K562 (cell line): ENCODE measurements around the gene OR10A2. TPM values are rescaled to one million over a fixed set of nuclear protein-coding genes. Genes with fewer than 3 reads are reported as not detected.

ENCODE experiments used
- ATAC-seq: fragments of 200-7000 bp; cut with Tn5 transposase; 3 replicates; pipeline ENCODE4 v1.9.1; 2020; ENCODE audit warnings: moderate library complexity
- BruUV-seq: library from RNA; stranded (reverse); fragments of 400-500 nt; replicated peaks from 2 replicates; lab custom pipeline; 2021; lab: Mats Ljungman, UMichigan
- CTCF ChIA-PET: fragments of 300-600 bp; formaldehyde crosslinking; extraction: SDS; loops from one replicate; lab custom pipeline; 2021; ENCODE audit warnings: low intra/inter-chr PET ratio; lab: Yijun Ruan, JAX
- POLR2A ChIA-PET: fragments of 300-600, 350-650 bp; sonication (Branson Sonifier 250); formaldehyde crosslinking; extraction: SDS; loops from one replicate; lab custom pipeline; 2021; ENCODE audit warnings: antibody characterized with exemption, inconsistent platforms; lab: Yijun Ruan, JAX
- DNase-seq, 4 experiments: peaks; one replicate each; pipeline versions ENCODE4 v3.0.0 to v3.0.0-alpha.2; 2011 to 2018; ENCODE audit warnings: low spot score in 3 of 4, mixed read lengths in 3 of 4; ENCODE audit errors: extremely low read depth in 1 of 4
- FAIRE-seq: peaks from 2 replicates; lab custom pipeline; 2011; peaks lifted over from hg19 to GRCh38; lab: Jason Lieb, UNC
- H2AFZ ChIP-seq: 2 replicates; pipeline ENCODE4 v1.6.0; 2011; ENCODE audit warnings: low read depth, low read length, control low read depth, inconsistent platforms
- H3K27ac ChIP-seq: fragments of 200-600 bp; 3 replicates; pipeline ENCODE4 v1.8.0; 2011; ENCODE audit warnings: low read depth, mild to moderate bottlenecking, control low read depth, inconsistent platforms, low read length, moderate library complexity, mixed read lengths; ENCODE audit errors: extremely low read depth
- H3K27me3 ChIP-seq, 2 experiments: fragments of 300-600 bp in 1 of 2; 2 replicates in 1 of 2; 3 replicates in 1 of 2; pipeline versions ENCODE4 v1.6.0 to v1.8.0; 2011; ENCODE audit warnings: inconsistent platforms in 2 of 2, low read length in 2 of 2, mild to moderate bottlenecking in 1 of 2, mixed read lengths in 1 of 2, moderate library complexity in 1 of 2; ENCODE audit not compliant: control insufficient read depth in 2 of 2, insufficient read depth in 2 of 2
- H3K36me3 ChIP-seq: fragments of 300-600 bp; 3 replicates; pipeline ENCODE4 v1.8.0; 2011; ENCODE audit warnings: mild to moderate bottlenecking, low read length, inconsistent platforms; ENCODE audit not compliant: control insufficient read depth, insufficient read depth
- H3K4me1 ChIP-seq, 2 experiments: fragments of 200-600 bp in 1 of 2; replicated peaks in 1 of 2; 2 replicates in 1 of 2; 3 replicates in 1 of 2; pipeline versions ENCODE4 v1.5.1 to v1.8.0; 2011; ENCODE audit warnings: inconsistent platforms in 2 of 2, low read length in 2 of 2, mild to moderate bottlenecking in 1 of 2, mixed read lengths in 1 of 2, moderate library complexity in 1 of 2; ENCODE audit not compliant: control insufficient read depth in 2 of 2, insufficient read depth in 2 of 2
- H3K4me2 ChIP-seq: 2 replicates; pipeline ENCODE4 v1.6.1; 2011; ENCODE audit warnings: low read length, control low read depth, inconsistent platforms, mixed read lengths; ENCODE audit not compliant: insufficient read depth
- H3K4me3 ChIP-seq: fragments of 200-600 bp; sonication (generic), shearing (Covaris generic); 2 replicates; pipeline ENCODE4 v1.5.1; 2016; ENCODE audit warnings: control low read depth, inconsistent platforms
- H3K79me2 ChIP-seq: fragments of 200-600 bp; 3 replicates; pipeline ENCODE4 v1.8.0; 2011; ENCODE audit warnings: low read length, inconsistent platforms; ENCODE audit not compliant: control insufficient read depth, insufficient read depth
- H3K9ac ChIP-seq, 2 experiments: 2 replicates each; pipeline versions ENCODE4 v1.6.0 to v1.6.1; 2011; ENCODE audit warnings: low read depth in 2 of 2, low read length in 2 of 2, control low read depth in 1 of 2, inconsistent platforms in 1 of 2, mild to moderate bottlenecking in 1 of 2, mixed read lengths in 1 of 2; ENCODE audit not compliant: insufficient read depth in 1 of 2
- H3K9me1 ChIP-seq: one replicate; pipeline ENCODE4 v1.6.0; 2011; ENCODE audit warnings: inconsistent platforms, mild to moderate bottlenecking, low read length, moderate library complexity; ENCODE audit not compliant: control insufficient read depth, insufficient read depth
- H3K9me3 ChIP-seq: replicated peaks from 2 replicates; pipeline ENCODE4 v1.5.1; 2011; ENCODE audit warnings: low read depth, low read length, inconsistent platforms; ENCODE audit not compliant: control insufficient read depth, insufficient read depth
- H4K20me1 ChIP-seq: replicated peaks from 2 replicates; pipeline ENCODE4 v1.6.1; 2011; ENCODE audit warnings: low read length, inconsistent platforms, mixed read lengths; ENCODE audit not compliant: control insufficient read depth, insufficient read depth
- CC2D1A ChIP-seq: fragments of 450-650 bp; IDR thresholded peaks from 2 replicates; pipeline ENCODE4 v1.6.1; 2017; ENCODE audit warnings: mild to moderate bottlenecking
- DNMT1 ChIP-seq: fragments of 450-650 bp; IDR thresholded peaks from 2 replicates; pipeline ENCODE4 v1.6.1; 2016; ENCODE audit warnings: antibody characterized with exemption, mild to moderate bottlenecking
- E2F8 ChIP-seq: fragments of 450-650 bp; IDR thresholded peaks from 2 replicates; pipeline ENCODE4 v1.7.1; 2018; ENCODE audit warnings: mild to moderate bottlenecking, low read depth; ENCODE audit not compliant: partially characterized antibody
- ELF1 ChIP-seq: fragments of 200-800 bp; sonication (Bioruptor generic); IDR thresholded peaks from 2 replicates; pipeline ENCODE4 v1.6.1; 2016; ENCODE audit warnings: missing genetic modification characterization, missing compliant biosample characterization
- IFI16 ChIP-seq: fragments of 250-450 bp; sonication (Bioruptor Pico); IDR thresholded peaks from 2 replicates; pipeline ENCODE4 v2.1.2; 2022; ENCODE audit warnings: mild to moderate bottlenecking, inconsistent platforms
- L3MBTL2 ChIP-seq: fragments of 450-650 bp; IDR thresholded peaks from 2 replicates; pipeline ENCODE4 v1.6.1; 2016; ENCODE audit warnings: mild to moderate bottlenecking, moderate library complexity
- PHF21A ChIP-seq: fragments of 450-650 bp; IDR thresholded peaks from 2 replicates; pipeline ENCODE4 v1.6.1; 2017; ENCODE audit warnings: low read depth, borderline replicate concordance
- SNIP1 ChIP-seq: fragments of 450-650 bp; IDR thresholded peaks from 2 replicates; pipeline ENCODE4 v1.7.1; 2017; ENCODE audit warnings: low read depth, mild to moderate bottlenecking
- TAF15 ChIP-seq: fragments of 200-400 bp; formaldehyde crosslinking; IDR thresholded peaks from 2 replicates; pipeline ENCODE4 v1.6.1; 2017; ENCODE audit warnings: mild to moderate bottlenecking, low read depth, low read length, moderate library complexity
- TRIM25 ChIP-seq: fragments of 450-650 bp; IDR thresholded peaks from 2 replicates; pipeline ENCODE4 v1.7.0; 2016; ENCODE audit warnings: borderline replicate concordance
- ZNF384 ChIP-seq: IDR thresholded peaks from 2 replicates; pipeline ENCODE4 v1.6.1; 2012; ENCODE audit warnings: low read depth, low read length, improper control_type of control experiment
- WGBS: fragments of 100-300 bp; shearing (Covaris generic); methylation state at CpG from one replicate; pipeline ENCODE4 v1.1.6; 2016; ENCODE audit warnings: low coverage, mixed read lengths; ENCODE audit not compliant: insufficient coverage; ENCODE audit errors: missing lambda C conversion rate; 5-methylcytosine and 5-hydroxymethylcytosine counted together
- in situ Hi-C: fragments of 300-500 bp; cut with MboI; formaldehyde crosslinking; loops from 4 replicates; pipeline ENCODE4 v1.15.0; 2018; ENCODE audit warnings: inconsistent platforms, mixed read lengths
- intact Hi-C: fragments of 100-400 bp; cut with micrococcal nuclease; formaldehyde crosslinking; loops from 2 replicates; pipeline ENCODE4 v1.14.2; 2022
- polyA plus RNA-seq, 8 experiments: library from polyadenylated mRNA; depleted of rRNA in 4 of 8; stranded (reverse) in 5 of 8; unstranded in 3 of 8; fragments of >200 nt; fragmentation: Nextera tagmentation in 2 of 8; fragmentation: Illumina TruSeq in 1 of 8; extraction: Ambion mirVana in 2 of 8; extraction: Trizol in 1 of 8; gene quantifications; 2 replicates each; pipeline versions ENCODE4 v1.2.1 to v1.2.3, GENCODE V29; 2011 to 2014; ENCODE audit warnings: inconsistent platforms in 1 of 8, missing spikeins in 1 of 8
- total RNA-seq, 7 experiments: library from RNA; depleted of rRNA in 6 of 7; stranded (reverse); fragments of >200 nt in 6 of 7; fragmentation: Illumina TruSeq in 2 of 7; extraction: Trizol in 2 of 7; gene quantifications; 2 replicates each; pipeline versions ENCODE4 v1.2.1 to v1.2.3, GENCODE V29; 2011 to 2021; ENCODE audit warnings: low replicate concordance in 1 of 7

The OR10A2 gene
- total and polyA plus RNA-seq, 9 of the 15 experiments (the other 6 are each of a cell fraction or from before 2014, with no cell fraction given): 0.10 TPM; not detected in 8

- H3K36me3 ChIP-seq: no peaks in the 10 kb centered on the region
These were observed 14.1 kb downstream of the OR10A2 start for GRCh38 chr11:6876914-6877313.

More at GRCh38 chr11:6876914-6877313, 14.1 kb downstream of the OR10A2 start:
- no peak for FAIRE-seq
- DNase-seq: no peak
- H3K27ac ChIP-seq: no peak overlapping the region
- no peak overlapping the region for H3K4me3 ChIP-seq
- no peak overlapping the region for H3K9ac ChIP-seq
- H3K9me3 ChIP-seq: no peaks in the 10 kb centered on the region
- ATAC-seq: no peak
- no peak overlapping the region for H3K4me2 ChIP-seq
- H3K27me3 ChIP-seq: 0 out of 5 replicates have a peak, but pooled peaks cover 0 to 6% of the 10 kb centered on the region in 2 experiments
- intact Hi-C loops (no loop called here), in situ Hi-C loops (no loop called here)
- ChIA-PET CTCF (no interaction called here), POLR2A (interaction anchor here (1.9 kb wide), 1 partner anchor 13 kb away, joined by 10 read pairs; the partner anchor contains the start of gene OR10A2)
- WGBS: 3% methylated on average over 3 of the region's 3 CpGs
- no peaks in the 10 kb centered on the region for H3K4me1 ChIP-seq
- no TSS peak for BruUV-seq
- H3K9me1 ChIP-seq: no peaks in the 10 kb centered on the region
- H3K79me2 ChIP-seq: no peaks in the 10 kb centered on the region
- TF ChIP-seq SNIP1 (no peak), TRIM25 (no peak), IFI16 (CRISPR knock-in tag) (no peak), L3MBTL2 (no peak), E2F8 (no peak), TAF15 (no peak), PHF21A (no peak), ZNF384 (no peak), DNMT1 (no peak), ELF1 (tag) (no peak), CC2D1A (no peak)
- no peak overlapping the region for H2AFZ ChIP-seq
- H4K20me1 ChIP-seq: no peaks in the 10 kb centered on the region
